ENCODE measurements around the gene RANBP10. TPM values are rescaled to one million over a fixed set of nuclear protein-coding genes. Genes with fewer than 3 reads are reported as not detected.
"Not testable (repeated sequence)": the region's sequence is repeated elsewhere in the genome, so short reads cannot be mapped to it uniquely, and the experiment has no call there.

The RANBP10 gene
- total and polyA plus RNA-seq, 4 donors, result 6.7 to 23.0 (median 14.3) TPM

GRCh38 chr16:67699265-67699664 is 107.1 kb downstream of the RANBP10 start:
- ATAC-seq (ENCODE audit: insufficient read depth, low FRiP score), result no peak
- no peak for DNase-seq
- Histone ChIP-seq H3K27me3 (ENCODE audit: control insufficient read depth in 3 of 3, insufficient read depth in 3 of 3, low read length in 2 of 3) (no peaks in the 10 kb centered on the region), H3K9me3 (ENCODE audit: control insufficient read depth in 4 of 4, insufficient read depth in 3 of 4, low read length in 3 of 4) (no peaks in the 10 kb centered on the region), H3K36me3 (ENCODE audit: control insufficient read depth in 4 of 4, insufficient read depth in 4 of 4, low read length in 4 of 4) (peaks cover 0 to 8% (median 2%) of the 10 kb centered on the region in 4 donors), H3K4me3 (no peak overlapping the region), H3K9ac (ENCODE audit: insufficient read depth in 1 of 2, low read length in 2 of 2) (no peak overlapping the region), H3K27ac (ENCODE audit: low read depth in 1 of 2, low read length in 1 of 2) (no peak overlapping the region), H3K4me1 (ENCODE audit: control insufficient read depth in 5 of 5, insufficient read depth in 5 of 5, low read length in 5 of 5) (peaks cover 0 to 2% (median 0%) of the 10 kb centered on the region in 5 donors)
- TF ChIP-seq CTCF (IDR thresholded peaks at IDR 0.05; ENCODE audit: control extremely low read depth, extremely low read depth), result no peak
- 94 to 97% methylated on average over 7 of the region's 7 CpGs for WGBS, 2 donors

GRCh38 chr16:67697422-67698185 is 108.8 kb downstream of the RANBP10 start:
- Histone ChIP-seq H3K36me3 (ENCODE audit: control insufficient read depth in 4 of 4, insufficient read depth in 4 of 4, low read length in 4 of 4) (peaks cover 0 to 8% (median 2%) of the 10 kb centered on the region in 4 donors), H3K4me1 (ENCODE audit: control insufficient read depth in 5 of 5, insufficient read depth in 5 of 5, low read length in 5 of 5) (no peaks in the 10 kb centered on the region), H3K4me3 (no peak overlapping the region), H3K9ac (ENCODE audit: insufficient read depth in 1 of 2, low read length in 2 of 2) (no peak overlapping the region), H3K27ac (ENCODE audit: low read depth in 1 of 2, low read length in 1 of 2) (no peak overlapping the region), H3K9me3 (ENCODE audit: control insufficient read depth in 4 of 4, insufficient read depth in 3 of 4, low read length in 3 of 4) (no peaks in the 10 kb centered on the region), H3K27me3 (ENCODE audit: control insufficient read depth in 3 of 3, insufficient read depth in 3 of 3, low read length in 2 of 3) (no peaks in the 10 kb centered on the region)
- no peak for ATAC-seq (ENCODE audit: insufficient read depth, low FRiP score)
- no peak for DNase-seq
- WGBS, 2 donors, result 65 to 82% methylated on average over 4 of the region's 4 CpGs
- TF ChIP-seq CTCF (IDR thresholded peaks at IDR 0.05; ENCODE audit: control extremely low read depth, extremely low read depth), result no peak

GRCh38 chr16:67694611-67695010 is 111.7 kb downstream of the RANBP10 start:
- Histone ChIP-seq H3K27ac (ENCODE audit: low read depth in 1 of 2, low read length in 1 of 2) (no peak overlapping the region), H3K27me3 (ENCODE audit: control insufficient read depth in 3 of 3, insufficient read depth in 3 of 3, low read length in 2 of 3) (no peaks in the 10 kb centered on the region), H3K9me3 (ENCODE audit: control insufficient read depth in 4 of 4, insufficient read depth in 3 of 4, low read length in 3 of 4) (no peaks in the 10 kb centered on the region), H3K9ac (ENCODE audit: insufficient read depth in 1 of 2, low read length in 2 of 2) (no peak overlapping the region), H3K4me3 (no peak overlapping the region), H3K36me3 (ENCODE audit: control insufficient read depth in 4 of 4, insufficient read depth in 4 of 4, low read length in 4 of 4) (peaks cover 0 to 8% (median 2%) of the 10 kb centered on the region in 4 donors), H3K4me1 (ENCODE audit: control insufficient read depth in 5 of 5, insufficient read depth in 5 of 5, low read length in 5 of 5) (no peaks in the 10 kb centered on the region)
- DNase-seq, result no peak
- WGBS, 2 donors, result 62 to 70% methylated on average over 2 of the region's 2 CpGs
- ATAC-seq (ENCODE audit: insufficient read depth, low FRiP score), result no peak
- no peak for TF ChIP-seq CTCF (IDR thresholded peaks at IDR 0.05; ENCODE audit: control extremely low read depth, extremely low read depth)

- H3K9ac ChIP-seq (ENCODE audit: insufficient read depth in 1 of 2, low read length in 2 of 2), result not testable (repeated sequence)
- 78 to 89% methylated on average over 8 of the region's 8 CpGs for WGBS, 2 donors
These were observed 112.7 kb downstream of the RANBP10 start for GRCh38 chr16:67693517-67694285.

More at GRCh38 chr16:67693517-67694285, 112.7 kb downstream of the RANBP10 start:
- not testable (repeated sequence) for DNase-seq; H3K27me3 ChIP-seq (ENCODE audit: control insufficient read depth in 3 of 3, insufficient read depth in 3 of 3, low read length in 2 of 3); H3K27ac ChIP-seq (ENCODE audit: low read depth in 1 of 2, low read length in 1 of 2); H3K4me3 ChIP-seq; ATAC-seq (ENCODE audit: insufficient read depth, low FRiP score); H3K4me1 ChIP-seq (ENCODE audit: control insufficient read depth in 5 of 5, insufficient read depth in 5 of 5, low read length in 5 of 5); H3K9me3 ChIP-seq (ENCODE audit: control insufficient read depth in 4 of 4, insufficient read depth in 3 of 4, low read length in 3 of 4); H3K36me3 ChIP-seq (ENCODE audit: control insufficient read depth in 4 of 4, insufficient read depth in 4 of 4, low read length in 4 of 4)

Measured in lung (tissue), 12 donors.